HepG2 (cell line): ENCODE results near the gene YBX2. TPM values are rescaled to one million over a fixed set of nuclear protein-coding genes. Genes with fewer than 3 reads are reported as not detected.
A peak's percentile ranks its signal among the peaks of the same experiment; 100 is the strongest.

Experiments used
- CENPX ChIP-seq: sonication (generic); formaldehyde crosslinking; IDR thresholded peaks from 2 replicates; pipeline ENCODE4 v1.9.0; 2021; ENCODE audit warnings: mild to moderate bottlenecking, missing genetic modification reagents, moderate library complexity
- GABPA ChIP-seq, 2 experiments: IDR thresholded peaks; 2 replicates each; pipeline ENCODE4 v1.6.1; 2011 to 2016; ENCODE audit warnings: low read depth in 2 of 2, low read length in 1 of 2, missing biosample characterization in 1 of 2, missing genetic modification characterization in 1 of 2
- GATAD2A ChIP-seq: IDR thresholded peaks from 2 replicates; pipeline ENCODE4 v1.6.1; 2016
- MAFF ChIP-seq: IDR thresholded peaks from 2 replicates; pipeline ENCODE4 v1.6.1; 2011; ENCODE audit warnings: low read depth, low read length, improper control_type of control experiment
- MAX ChIP-seq: IDR thresholded peaks from 2 replicates; pipeline ENCODE4 v1.6.1; 2012; ENCODE audit warnings: inconsistent platforms
- MTA3 ChIP-seq: sonication (generic); formaldehyde crosslinking; IDR thresholded peaks from 2 replicates; pipeline ENCODE4 v1.4.0; 2020; ENCODE audit warnings: missing genetic modification reagents
- PITX1 ChIP-seq: sonication (generic); formaldehyde crosslinking; IDR thresholded peaks from 2 replicates; pipeline ENCODE4 v1.5.1; 2020; ENCODE audit warnings: mild to moderate bottlenecking, missing genetic modification reagents
- RFX5 ChIP-seq: IDR thresholded peaks from 2 replicates; pipeline ENCODE4 v1.6.1; 2011; ENCODE audit warnings: low read depth, low read length, improper control_type of control experiment
- SRSF1 ChIP-seq: fragments of 200-400 bp; formaldehyde crosslinking; optimal IDR thresholded peaks from 2 replicates; pipeline ENCODE3; 2017; ENCODE audit warnings: mild to moderate bottlenecking, low read depth, low read length, moderate library complexity
- SYNCRIP ChIP-seq: fragments of 200-400 bp; formaldehyde crosslinking; IDR thresholded peaks from 2 replicates; pipeline ENCODE4 v1.6.1; 2018; ENCODE audit warnings: mild to moderate bottlenecking, low read depth, low read length; ENCODE audit not compliant: insufficient read depth
- TBX3 ChIP-seq: fragments of 450-650 bp; IDR thresholded peaks from 2 replicates; pipeline ENCODE4 v1.6.1; 2017; ENCODE audit warnings: antibody characterized with exemption, mild to moderate bottlenecking, inconsistent platforms, borderline replicate concordance
- THAP11 ChIP-seq: IDR thresholded peaks from 2 replicates; pipeline ENCODE4 v1.6.1; 2016; ENCODE audit warnings: missing biosample characterization, missing genetic modification reagents
- ZBTB34 ChIP-seq: sonication (generic); formaldehyde crosslinking; IDR thresholded peaks from 2 replicates; pipeline ENCODE4 v1.8.0; 2022; ENCODE audit warnings: mild to moderate bottlenecking, missing genetic modification reagents
- ZKSCAN1 ChIP-seq: fragments of 150-350 bp; IDR thresholded peaks from 2 replicates; pipeline ENCODE4 v1.6.1; 2014; ENCODE audit warnings: low read length
- ZNF10 ChIP-seq: sonication (generic); formaldehyde crosslinking; IDR thresholded peaks from 2 replicates; pipeline ENCODE4 v1.4.0; 2020; ENCODE audit warnings: mild to moderate bottlenecking, low read depth, missing genetic modification reagents, borderline replicate concordance
- ZNF121 ChIP-seq: sonication (generic); formaldehyde crosslinking; IDR thresholded peaks from 2 replicates; pipeline ENCODE4 v1.5.0; 2020; ENCODE audit warnings: mild to moderate bottlenecking, missing genetic modification reagents
- ZNF143 ChIP-seq: sonication (generic); formaldehyde crosslinking; IDR thresholded peaks from 2 replicates; pipeline ENCODE4 v1.4.0; 2020; ENCODE audit warnings: missing genetic modification reagents
- ZNF18 ChIP-seq: sonication (generic); formaldehyde crosslinking; IDR thresholded peaks from 2 replicates; pipeline ENCODE4 v1.8.0; 2022; ENCODE audit warnings: mild to moderate bottlenecking, missing genetic modification reagents; ENCODE audit not compliant: insufficient replicate concordance
- ZNF256 ChIP-seq: sonication (generic); formaldehyde crosslinking; conservative IDR thresholded peaks from 2 replicates; pipeline ENCODE4 v1.4.0; 2020; ENCODE audit warnings: missing genetic modification reagents
- ZNF343 ChIP-seq: sonication (generic); formaldehyde crosslinking; IDR thresholded peaks from 2 replicates; pipeline ENCODE4 v1.4.0; 2020; ENCODE audit warnings: mild to moderate bottlenecking, missing genetic modification reagents
- ZNF383 ChIP-seq: sonication (generic); formaldehyde crosslinking; IDR thresholded peaks from 2 replicates; pipeline ENCODE4 v1.4.0; 2020; ENCODE audit warnings: missing genetic modification reagents, mild to moderate bottlenecking, borderline replicate concordance
- ZNF496 ChIP-seq: sonication (generic); formaldehyde crosslinking; IDR thresholded peaks from 2 replicates; pipeline ENCODE4 v1.8.1; 2023; ENCODE audit warnings: mild to moderate bottlenecking, moderate library complexity, missing genetic modification reagents; ENCODE audit not compliant: insufficient replicate concordance
- ZNF563 ChIP-seq: sonication (generic); formaldehyde crosslinking; IDR thresholded peaks from 2 replicates; pipeline ENCODE4 v1.8.0; 2022; ENCODE audit warnings: mild to moderate bottlenecking, moderate library complexity, missing genetic modification reagents
- polyA plus RNA-seq, 8 experiments: library from polyadenylated mRNA; depleted of rRNA in 3 of 8; stranded (reverse) in 7 of 8; unstranded in 1 of 8; fragments of >200 nt; fragmentation: Illumina TruSeq in 4 of 8; extraction: Trizol in 4 of 8; gene quantifications; 2 replicates each; pipeline versions ENCODE4 v1.2.1 to v1.2.3, GENCODE V29; 2011 to 2016; ENCODE audit warnings: low read depth in 4 of 8, missing spikeins in 1 of 8, mixed read lengths in 1 of 8; ENCODE audit not compliant: insufficient read depth in 1 of 8
- total RNA-seq, 5 experiments: library from RNA; depleted of rRNA; stranded (reverse); fragments of >200 nt; fragmentation: Illumina TruSeq; extraction: Trizol; gene quantifications; 2 replicates each; pipeline ENCODE4 v1.2.3, GENCODE V29; 2016; ENCODE audit warnings: low read depth in 1 of 5
- TF ChIP-seq, protein P1 (sequence below): sonication (generic); formaldehyde crosslinking; conservative IDR thresholded peaks from 2 replicates; pipeline ENCODE4 v1.8.0; 2022; ENCODE audit warnings: missing genetic modification reagents
- TF ChIP-seq, protein P2 (sequence below): sonication (generic); formaldehyde crosslinking; IDR thresholded peaks from 2 replicates; pipeline ENCODE4 v1.4.0; 2020; ENCODE audit warnings: missing genetic modification reagents

Gene YBX2
- total and polyA plus RNA-seq, 2 of the 13 experiments (the other 11 are each of a cell fraction or from before 2014, with no cell fraction given): 0.12 to 0.22 TPM

GRCh38 chr17:7238420-7239090 lies 55.9 kb downstream of the YBX2 start (continued):
- no peak for TF ChIP-seq ZNF343
- no peak for TF ChIP-seq PITX1
- no peak for TF ChIP-seq ZNF10 (CRISPR knock-in tag)
- TF ChIP-seq SRSF1: no peak
- no peak for TF ChIP-seq ZNF143 (CRISPR knock-in tag)
- TF ChIP-seq SYNCRIP: no peak
- TF ChIP-seq GATAD2A (CRISPR knock-in tag): no peak
- no peak for TF ChIP-seq ZNF121 (CRISPR knock-in tag)
- TF ChIP-seq ZNF256 (CRISPR knock-in tag): no peak
- TF ChIP-seq ZNF496 (CRISPR knock-in tag): no peak
- TF ChIP-seq MAFF: no peak
- TF ChIP-seq ZKSCAN1: no peak
- 0 out of 2 replicates have a peak, but pooled peaks have one; percentile 12 for TF ChIP-seq ZNF563 (CRISPR knock-in tag)
- TF ChIP-seq CENPX (CRISPR knock-in tag): no peak
- no peak for TF ChIP-seq THAP11 (CRISPR knock-in tag)
- no peak for TF ChIP-seq MAX
- TF ChIP-seq ZNF18 (CRISPR knock-in tag): peak; percentile 37
- 0 out of 2 replicates have a peak, but pooled peaks have one; percentile 8 for TF ChIP-seq ZBTB34 (CRISPR knock-in tag)
- TF ChIP-seq, protein P1, sequence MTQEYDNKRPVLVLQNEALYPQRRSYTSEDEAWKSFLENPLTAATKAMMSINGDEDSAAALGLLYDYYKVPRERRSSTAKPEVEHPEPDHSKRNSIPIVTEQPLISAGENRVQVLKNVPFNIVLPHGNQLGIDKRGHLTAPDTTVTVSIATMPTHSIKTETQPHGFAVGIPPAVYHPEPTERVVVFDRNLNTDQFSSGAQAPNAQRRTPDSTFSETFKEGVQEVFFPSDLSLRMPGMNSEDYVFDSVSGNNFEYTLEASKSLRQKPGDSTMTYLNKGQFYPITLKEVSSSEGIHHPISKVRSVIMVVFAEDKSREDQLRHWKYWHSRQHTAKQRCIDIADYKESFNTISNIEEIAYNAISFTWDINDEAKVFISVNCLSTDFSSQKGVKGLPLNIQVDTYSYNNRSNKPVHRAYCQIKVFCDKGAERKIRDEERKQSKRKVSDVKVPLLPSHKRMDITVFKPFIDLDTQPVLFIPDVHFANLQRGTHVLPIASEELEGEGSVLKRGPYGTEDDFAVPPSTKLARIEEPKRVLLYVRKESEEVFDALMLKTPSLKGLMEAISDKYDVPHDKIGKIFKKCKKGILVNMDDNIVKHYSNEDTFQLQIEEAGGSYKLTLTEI (CRISPR knock-in tag): no peak
- TF ChIP-seq GABPA (IDR thresholded peaks at IDR 0.05; ENCODE audit: low read depth, low read length): no peak
- TF ChIP-seq GABPA (CRISPR knock-in tag; IDR thresholded peaks at IDR 0.05; ENCODE audit: low read depth): no peak
- TF ChIP-seq ZNF383 (CRISPR knock-in tag): no peak
- no peak for TF ChIP-seq MTA3
- TF ChIP-seq, protein P2, sequence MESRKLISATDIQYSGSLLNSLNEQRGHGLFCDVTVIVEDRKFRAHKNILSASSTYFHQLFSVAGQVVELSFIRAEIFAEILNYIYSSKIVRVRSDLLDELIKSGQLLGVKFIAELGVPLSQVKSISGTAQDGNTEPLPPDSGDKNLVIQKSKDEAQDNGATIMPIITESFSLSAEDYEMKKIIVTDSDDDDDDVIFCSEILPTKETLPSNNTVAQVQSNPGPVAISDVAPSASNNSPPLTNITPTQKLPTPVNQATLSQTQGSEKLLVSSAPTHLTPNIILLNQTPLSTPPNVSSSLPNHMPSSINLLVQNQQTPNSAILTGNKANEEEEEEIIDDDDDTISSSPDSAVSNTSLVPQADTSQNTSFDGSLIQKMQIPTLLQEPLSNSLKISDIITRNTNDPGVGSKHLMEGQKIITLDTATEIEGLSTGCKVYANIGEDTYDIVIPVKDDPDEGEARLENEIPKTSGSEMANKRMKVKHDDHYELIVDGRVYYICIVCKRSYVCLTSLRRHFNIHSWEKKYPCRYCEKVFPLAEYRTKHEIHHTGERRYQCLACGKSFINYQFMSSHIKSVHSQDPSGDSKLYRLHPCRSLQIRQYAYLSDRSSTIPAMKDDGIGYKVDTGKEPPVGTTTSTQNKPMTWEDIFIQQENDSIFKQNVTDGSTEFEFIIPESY: no peak
- no peak for TF ChIP-seq RFX5
- TF ChIP-seq TBX3: no peak
